IPS-18c (cell line): ENCODE data around the gene COL28A1.

Experiments used
- H3K4me3 ChIP-seq: 2 replicates; pipeline ENCODE4 v1.7.0; 2013; ENCODE audit warnings: low read depth, mild to moderate bottlenecking, low read length, moderate library complexity; ENCODE audit not compliant: insufficient read depth
- H3K9me3 ChIP-seq: one replicate; pipeline ENCODE4 v1.6.1; 2013; ENCODE audit warnings: mild to moderate bottlenecking, low read length, moderate library complexity; ENCODE audit not compliant: control insufficient read depth, insufficient read depth

Gene COL28A1

GRCh38 chr7:7347045-7347444, 188.6 kb downstream of the COL28A1 start:
- no peak overlapping the region for H3K4me3 ChIP-seq
- H3K9me3 ChIP-seq = peaks cover 5% of the 10 kb centered on the region

GRCh38 chr7:7344583-7344982, 191.1 kb downstream of the COL28A1 start:
- Histone ChIP-seq H3K9me3 (no peaks in the 10 kb centered on the region), H3K4me3 (no peak overlapping the region)

- no peaks in the 10 kb centered on the region for H3K9me3 ChIP-seq
- H3K4me3 ChIP-seq = no peak overlapping the region
Measured at GRCh38 chr7:7335909-7336308, 199.8 kb downstream of the COL28A1 start.

- no peak overlapping the region for H3K4me3 ChIP-seq
- H3K9me3 ChIP-seq = no peaks in the 10 kb centered on the region
Measured at GRCh38 chr7:7335215-7335614, 200.5 kb downstream of the COL28A1 start.

- Histone ChIP-seq H3K4me3 (no peak overlapping the region), H3K9me3 (no peaks in the 10 kb centered on the region)
Measured at GRCh38 chr7:7333610-7334009, 202.1 kb downstream of the COL28A1 start.

GRCh38 chr7:7331523-7331922, 204.2 kb downstream of the COL28A1 start:
- Histone ChIP-seq H3K4me3 (no peak overlapping the region), H3K9me3 (no peaks in the 10 kb centered on the region)

- H3K4me3 ChIP-seq = no peak overlapping the region
- H3K9me3 ChIP-seq = no peaks in the 10 kb centered on the region
Measured at GRCh38 chr7:7330997-7331396, 204.7 kb downstream of the COL28A1 start.

GRCh38 chr7:7329326-7329725, 206.3 kb downstream of the COL28A1 start:
- no peaks in the 10 kb centered on the region for H3K9me3 ChIP-seq
- H3K4me3 ChIP-seq = no peak overlapping the region

GRCh38 chr7:7327423-7327822, 208.2 kb downstream of the COL28A1 start:
- Histone ChIP-seq H3K9me3 (no peaks in the 10 kb centered on the region), H3K4me3 (no peak overlapping the region)

- H3K4me3 ChIP-seq = no peak overlapping the region
Measured at GRCh38 chr7:7324698-7325097, 211.0 kb downstream of the COL28A1 start.

GRCh38 chr7:7323921-7324320, 211.8 kb downstream of the COL28A1 start:
- Histone ChIP-seq H3K4me3 (no peak overlapping the region), H3K9me3 (no peaks in the 10 kb centered on the region)

More at GRCh38 chr7:7324698-7325097, 211.0 kb downstream of the COL28A1 start:
- no peaks in the 10 kb centered on the region for H3K9me3 ChIP-seq

GRCh38 chr7:7323352-7323751, 212.3 kb downstream of the COL28A1 start:
- H3K9me3 ChIP-seq = no peaks in the 10 kb centered on the region

GRCh38 chr7:7321681-7322080, 214.0 kb downstream of the COL28A1 start:
- H3K4me3 ChIP-seq = no peak overlapping the region
- H3K9me3 ChIP-seq = no peaks in the 10 kb centered on the region

More at GRCh38 chr7:7323352-7323751, 212.3 kb downstream of the COL28A1 start:
- no peak overlapping the region for H3K4me3 ChIP-seq

GRCh38 chr7:7318601-7319000, 217.1 kb downstream of the COL28A1 start:
- Histone ChIP-seq H3K4me3 (no peak overlapping the region; the same call in 1 of the 2 replicates), H3K9me3 (no peaks in the 10 kb centered on the region)

- Histone ChIP-seq H3K9me3 (no peaks in the 10 kb centered on the region), H3K4me3 (no peak overlapping the region)
Measured at GRCh38 chr7:7317850-7318249, 217.8 kb downstream of the COL28A1 start.

GRCh38 chr7:7315851-7316250, 219.8 kb downstream of the COL28A1 start:
- Histone ChIP-seq H3K9me3 (no peaks in the 10 kb centered on the region), H3K4me3 (no peak overlapping the region)

- Histone ChIP-seq H3K9me3 (no peaks in the 10 kb centered on the region), H3K4me3 (no peak overlapping the region)
Measured at GRCh38 chr7:7312323-7312722, 223.3 kb downstream of the COL28A1 start.

- Histone ChIP-seq H3K9me3 (no peaks in the 10 kb centered on the region), H3K4me3 (no peak overlapping the region)
Measured at GRCh38 chr7:7311001-7311400, 224.7 kb downstream of the COL28A1 start.

GRCh38 chr7:7309203-7309602, 226.5 kb downstream of the COL28A1 start:
- Histone ChIP-seq H3K4me3 (no peak overlapping the region), H3K9me3 (no peaks in the 10 kb centered on the region)
